A673 (cell line): ENCODE data around the gene CDC25B. TPM values are rescaled to one million over a fixed set of nuclear protein-coding genes. Genes with fewer than 3 reads are reported as not detected.

Experiments
- BruUV-seq: library from RNA; stranded (reverse); fragments of 400-500 nt; replicated peaks from 2 replicates; lab custom pipeline; 2021; lab: Mats Ljungman, UMichigan
- CTCF ChIA-PET: fragments of 300-600 bp; sonication (Branson Sonifier 250); formaldehyde crosslinking; loops from one replicate; lab custom pipeline; 2022; ENCODE audit warnings: antibody characterized with exemption; lab: Charles Lee
- POLR2A ChIA-PET: fragments of 300-600 bp; sonication (Branson Sonifier 250); formaldehyde crosslinking; loops from one replicate; lab custom pipeline; 2022; ENCODE audit warnings: antibody characterized with exemption; ENCODE audit not compliant: low non-redundant PET; lab: Charles Lee
- DNase-seq: peaks from one replicate; pipeline ENCODE4 v3.0.0-alpha.2; 2015; ENCODE audit warnings: low spot score
- H3K27ac ChIP-seq: fragments of 200-600 bp; sonication (generic); 2 replicates; pipeline ENCODE4 v1.5.1; 2016; ENCODE audit warnings: mixed run types, low read depth, mild to moderate bottlenecking, mixed read lengths, antibody characterized with exemption, low read length; ENCODE audit not compliant: poor library complexity, severe bottlenecking
- H3K27me3 ChIP-seq: fragments of 200-600 bp; sonication (generic); replicated peaks from 2 replicates; pipeline ENCODE4 v1.6.1; 2017; ENCODE audit warnings: mixed run types, low read depth, mild to moderate bottlenecking, mixed read lengths, antibody characterized with exemption, low read length; ENCODE audit not compliant: insufficient read depth, poor library complexity
- H3K36me3 ChIP-seq: fragments of 200-600 bp; sonication (generic); 2 replicates; pipeline ENCODE4 v1.6.1; 2016; ENCODE audit warnings: mixed run types, mild to moderate bottlenecking, mixed read lengths, antibody characterized with exemption, low read length; ENCODE audit not compliant: insufficient read depth, poor library complexity, severe bottlenecking
- H3K4me1 ChIP-seq: fragments of 200-600 bp; sonication (generic); 2 replicates; pipeline ENCODE4 v1.6.1; 2017; ENCODE audit warnings: mixed run types, mild to moderate bottlenecking, mixed read lengths, antibody characterized with exemption, low read length; ENCODE audit not compliant: insufficient read depth, poor library complexity, severe bottlenecking
- H3K4me3 ChIP-seq: fragments of 200-600 bp; sonication (generic); 2 replicates; pipeline ENCODE4 v1.5.1; 2016; ENCODE audit warnings: low read depth, mixed run types, mild to moderate bottlenecking, mixed read lengths, low read length; ENCODE audit not compliant: poor library complexity, severe bottlenecking
- H3K9me3 ChIP-seq: fragments of 200-600 bp; sonication (generic); 2 replicates; pipeline ENCODE4 v1.6.1; 2016; ENCODE audit warnings: mixed run types, low read depth, mild to moderate bottlenecking, mixed read lengths, antibody characterized with exemption, low read length; ENCODE audit not compliant: poor library complexity, severe bottlenecking
- EZH2 ChIP-seq: fragments of 200-600 bp; sonication (generic); IDR thresholded peaks from 2 replicates; pipeline ENCODE4 v1.6.1; 2017; ENCODE audit warnings: borderline replicate concordance, low read depth, mild to moderate bottlenecking, mixed read lengths, antibody characterized with exemption, low read length; ENCODE audit not compliant: poor library complexity, severe bottlenecking
- intact Hi-C: fragments of 100-400 bp; cut with micrococcal nuclease; formaldehyde crosslinking; loops from one replicate; pipeline ENCODE4 v1.10.0; 2022; ENCODE audit not compliant: unreplicated experiment
- total RNA-seq: library from RNA; stranded (reverse); gene quantifications from 2 replicates; pipeline ENCODE4 v1.2.3, GENCODE V29; 2021
- TF ChIP-seq, protein P1 (sequence below): fragments of 300-800, 200-600 bp; sonication (generic); conservative IDR thresholded peaks from 2 replicates; pipeline ENCODE4 v1.5.1; 2017; ENCODE audit warnings: low read depth, mild to moderate bottlenecking, antibody characterized with exemption, low read length, moderate library complexity, mixed read lengths

The CDC25B gene
- total RNA-seq, 1 experiment from 2014 or later = 119 TPM

DNA sequence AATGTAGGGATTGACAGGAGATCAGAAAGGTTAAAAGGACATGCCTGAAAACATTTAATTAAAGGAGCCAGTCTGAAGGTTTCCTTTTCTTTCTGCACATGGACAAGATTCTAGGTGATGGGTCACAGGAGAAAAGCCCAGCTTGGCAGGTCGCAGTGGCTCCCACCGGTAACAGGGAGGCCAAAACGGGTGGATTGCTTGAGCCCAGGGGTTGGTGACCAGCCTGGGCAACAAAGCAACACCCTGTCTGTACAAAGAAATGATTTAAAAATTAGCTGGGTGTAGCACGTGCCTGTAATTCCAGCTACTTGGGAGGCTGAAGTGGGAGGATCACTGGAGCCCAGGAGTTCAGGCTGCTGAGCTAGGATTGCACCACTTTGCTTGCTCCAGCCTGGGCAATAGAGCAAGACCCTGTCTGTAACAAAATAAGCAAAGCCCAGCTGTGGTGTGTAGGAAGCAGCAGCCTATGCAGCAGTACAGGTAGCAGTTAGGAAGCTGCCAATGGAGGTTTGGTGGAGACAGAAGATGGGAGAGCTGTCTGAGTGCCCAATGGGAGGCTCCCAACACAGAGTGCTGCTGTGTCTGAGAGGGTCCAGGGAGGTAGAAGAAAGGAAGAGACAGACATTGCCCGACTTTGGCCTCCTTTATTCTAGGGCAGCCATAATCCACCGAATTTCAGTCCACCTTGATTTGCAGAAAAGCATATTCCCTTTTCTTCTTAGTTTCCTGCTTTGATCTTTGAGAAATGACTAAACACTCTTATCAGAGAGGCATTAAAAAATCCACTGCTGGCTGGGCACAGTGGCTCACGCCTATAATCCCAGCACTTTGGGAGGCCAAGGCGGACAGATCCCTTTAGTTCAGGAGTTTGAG is 17.1 kb downstream of the CDC25B start:
- Histone ChIP-seq H3K9me3 (no peaks in the 10 kb centered on the region), H3K36me3 (no peaks in the 10 kb centered on the region), H3K4me1 (peaks cover 22% of the 10 kb centered on the region), H3K27ac (peak overlapping the region; percentile 72), H3K4me3 (no peak overlapping the region), H3K27me3 (no peaks in the 10 kb centered on the region)
- TF ChIP-seq EZH2 = no peak
- TF ChIP-seq, protein P1, sequence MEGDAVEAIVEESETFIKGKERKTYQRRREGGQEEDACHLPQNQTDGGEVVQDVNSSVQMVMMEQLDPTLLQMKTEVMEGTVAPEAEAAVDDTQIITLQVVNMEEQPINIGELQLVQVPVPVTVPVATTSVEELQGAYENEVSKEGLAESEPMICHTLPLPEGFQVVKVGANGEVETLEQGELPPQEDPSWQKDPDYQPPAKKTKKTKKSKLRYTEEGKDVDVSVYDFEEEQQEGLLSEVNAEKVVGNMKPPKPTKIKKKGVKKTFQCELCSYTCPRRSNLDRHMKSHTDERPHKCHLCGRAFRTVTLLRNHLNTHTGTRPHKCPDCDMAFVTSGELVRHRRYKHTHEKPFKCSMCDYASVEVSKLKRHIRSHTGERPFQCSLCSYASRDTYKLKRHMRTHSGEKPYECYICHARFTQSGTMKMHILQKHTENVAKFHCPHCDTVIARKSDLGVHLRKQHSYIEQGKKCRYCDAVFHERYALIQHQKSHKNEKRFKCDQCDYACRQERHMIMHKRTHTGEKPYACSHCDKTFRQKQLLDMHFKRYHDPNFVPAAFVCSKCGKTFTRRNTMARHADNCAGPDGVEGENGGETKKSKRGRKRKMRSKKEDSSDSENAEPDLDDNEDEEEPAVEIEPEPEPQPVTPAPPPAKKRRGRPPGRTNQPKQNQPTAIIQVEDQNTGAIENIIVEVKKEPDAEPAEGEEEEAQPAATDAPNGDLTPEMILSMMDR = no peak
- CTCF ChIA-PET = interaction anchor here (1.1 kb wide), 1 partner anchor 27 kb away, joined by 3 read pairs; the partner anchor contains the start of gene CENPB
- BruUV-seq = no TSS peak
- intact Hi-C loops = no loop called here
- DNase-seq = no peak
- POLR2A ChIA-PET = no interaction called here

DNA sequence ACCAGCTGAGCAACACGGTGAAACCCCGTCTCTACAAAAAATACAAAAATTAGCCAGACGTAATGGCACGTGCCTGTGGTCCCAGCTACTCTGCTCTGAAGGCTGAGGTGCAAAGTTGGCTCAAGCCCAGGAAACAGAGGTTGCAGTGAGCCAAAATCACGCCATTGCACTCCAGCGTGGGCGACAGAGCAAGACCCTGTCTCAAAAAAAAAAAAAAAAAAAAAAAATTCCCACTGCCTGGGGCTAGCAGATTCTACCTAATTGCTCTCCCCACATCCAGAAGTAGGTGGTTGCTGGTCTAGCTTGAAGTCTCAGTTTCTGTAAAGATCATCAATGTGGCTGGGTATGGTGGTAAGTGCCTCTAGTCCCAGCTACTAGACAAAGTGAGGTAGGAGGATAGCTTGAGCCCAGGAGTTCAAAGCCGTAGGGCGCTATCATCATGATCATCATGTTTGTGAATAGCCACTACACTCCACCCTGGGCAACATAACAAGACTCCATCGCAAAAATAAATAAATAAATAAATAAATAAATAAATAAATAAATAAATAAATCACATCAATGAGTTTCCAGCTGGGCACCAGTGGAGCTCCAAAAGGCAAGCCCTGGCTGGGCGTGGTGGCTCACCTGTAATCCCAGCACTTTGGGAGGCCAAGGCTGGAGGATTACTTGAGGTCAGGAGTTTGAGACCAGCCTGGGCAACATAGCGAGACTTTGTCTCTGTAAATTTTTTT is 17.9 kb downstream of the CDC25B start:
- intact Hi-C loops = no loop called here
- CTCF ChIA-PET = no interaction called here
- POLR2A ChIA-PET = no interaction called here

DNA sequence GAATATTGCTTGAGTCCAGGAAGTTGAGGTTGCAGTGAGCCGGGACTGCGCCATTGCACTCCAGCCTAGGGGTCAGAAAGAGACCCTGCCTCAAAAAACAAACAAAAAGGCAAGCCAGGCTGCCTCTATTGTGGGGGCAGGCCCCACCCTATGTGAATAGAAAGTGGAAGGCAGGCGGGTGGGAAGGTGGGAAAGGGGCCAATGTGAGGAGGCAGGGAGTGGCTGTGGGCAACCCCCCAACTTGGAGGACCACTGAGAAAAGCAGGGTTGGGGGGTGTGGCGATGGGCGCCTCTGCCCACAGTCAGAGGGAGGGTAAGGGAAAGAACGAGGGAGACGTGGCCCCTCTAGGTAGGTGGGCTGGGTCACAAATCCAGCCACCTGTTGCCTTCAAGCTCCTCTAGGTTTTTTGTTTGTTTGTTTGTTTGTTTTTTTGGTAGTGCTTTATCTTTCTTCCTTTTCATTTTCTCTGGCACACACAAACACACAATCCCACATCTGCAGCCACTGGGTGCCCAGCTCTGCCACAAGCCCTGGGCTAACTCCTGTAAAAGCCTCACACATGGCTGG is 18.9 kb downstream of the CDC25B start:
- H3K9me3 ChIP-seq = no peaks in the 10 kb centered on the region
- intact Hi-C loops = no loop called here
- no peaks in the 10 kb centered on the region for H3K27me3 ChIP-seq
- no peaks in the 10 kb centered on the region for H3K36me3 ChIP-seq
- H3K4me1 ChIP-seq = peaks cover 27% of the 10 kb centered on the region
- CTCF ChIA-PET = no interaction called here
- TF ChIP-seq, protein P1 = no peak
- no peak for TF ChIP-seq EZH2
- POLR2A ChIA-PET = no interaction called here
- DNase-seq = no peak
- no TSS peak for BruUV-seq
- H3K4me3 ChIP-seq = no peak overlapping the region
- H3K27ac ChIP-seq = no peak overlapping the region

More for the DNA sequence above, 17.9 kb downstream of the CDC25B start:
- Histone ChIP-seq H3K27ac (peak overlapping the region; percentile 72), H3K27me3 (no peaks in the 10 kb centered on the region), H3K36me3 (no peaks in the 10 kb centered on the region), H3K9me3 (no peaks in the 10 kb centered on the region), H3K4me3 (no peak overlapping the region), H3K4me1 (peaks cover 21% of the 10 kb centered on the region)
- TF ChIP-seq, protein P1 = no peak
- no peak for TF ChIP-seq EZH2
- BruUV-seq = no TSS peak
- no peak for DNase-seq
